PC-9 (cell line): ENCODE measurements around the gene SUPT5H.

ENCODE experiments used
- EZH2 ChIP-seq: fragments of 200-600 bp; sonication (generic); IDR thresholded peaks from 2 replicates; pipeline ENCODE4 v1.8.0; 2017; ENCODE audit warnings: antibody characterized with exemption, low read depth
- TF ChIP-seq, protein P1 (sequence below): fragments of 200-600 bp; sonication (generic); conservative IDR thresholded peaks from 2 replicates; pipeline ENCODE4 v1.6.1; 2017; ENCODE audit warnings: mixed run types, antibody characterized with exemption, mild to moderate bottlenecking, moderate library complexity

DNA sequence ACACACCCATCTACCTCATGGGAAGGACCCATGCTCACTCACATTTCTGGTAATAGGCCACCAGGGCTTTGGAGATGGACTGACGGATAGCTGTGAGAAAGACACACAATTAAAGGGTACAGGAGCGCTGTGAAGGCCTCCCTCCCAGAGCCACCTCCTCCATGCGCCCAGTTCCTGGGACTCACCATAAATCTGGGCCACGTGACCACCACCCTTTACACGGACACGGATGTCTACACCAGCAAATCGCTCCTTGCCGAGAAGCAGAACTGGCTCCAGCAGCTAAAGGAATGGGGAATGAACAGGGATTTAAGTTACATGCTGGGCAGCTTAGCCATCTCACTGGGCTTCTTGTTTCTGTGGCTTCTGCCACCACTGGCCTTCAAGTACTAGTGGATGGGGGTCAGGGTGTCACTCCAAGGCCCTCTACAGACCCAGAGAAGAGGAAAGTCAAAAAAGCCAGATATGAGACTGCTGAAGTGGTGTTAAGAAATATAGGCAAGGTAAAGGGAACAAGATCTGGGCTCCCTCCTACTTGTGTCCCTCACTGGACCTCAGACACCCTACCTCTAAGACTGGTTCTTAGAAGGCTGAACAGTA lies 11.8 kb upstream of the SUPT5H start:
- TF ChIP-seq, protein P1, sequence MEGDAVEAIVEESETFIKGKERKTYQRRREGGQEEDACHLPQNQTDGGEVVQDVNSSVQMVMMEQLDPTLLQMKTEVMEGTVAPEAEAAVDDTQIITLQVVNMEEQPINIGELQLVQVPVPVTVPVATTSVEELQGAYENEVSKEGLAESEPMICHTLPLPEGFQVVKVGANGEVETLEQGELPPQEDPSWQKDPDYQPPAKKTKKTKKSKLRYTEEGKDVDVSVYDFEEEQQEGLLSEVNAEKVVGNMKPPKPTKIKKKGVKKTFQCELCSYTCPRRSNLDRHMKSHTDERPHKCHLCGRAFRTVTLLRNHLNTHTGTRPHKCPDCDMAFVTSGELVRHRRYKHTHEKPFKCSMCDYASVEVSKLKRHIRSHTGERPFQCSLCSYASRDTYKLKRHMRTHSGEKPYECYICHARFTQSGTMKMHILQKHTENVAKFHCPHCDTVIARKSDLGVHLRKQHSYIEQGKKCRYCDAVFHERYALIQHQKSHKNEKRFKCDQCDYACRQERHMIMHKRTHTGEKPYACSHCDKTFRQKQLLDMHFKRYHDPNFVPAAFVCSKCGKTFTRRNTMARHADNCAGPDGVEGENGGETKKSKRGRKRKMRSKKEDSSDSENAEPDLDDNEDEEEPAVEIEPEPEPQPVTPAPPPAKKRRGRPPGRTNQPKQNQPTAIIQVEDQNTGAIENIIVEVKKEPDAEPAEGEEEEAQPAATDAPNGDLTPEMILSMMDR: no peak
- no peak for TF ChIP-seq EZH2
